Right cardiac atrium (tissue), 5 donors: ENCODE measurements around the gene CELF6. TPM values are rescaled to one million over a fixed set of nuclear protein-coding genes. Genes with fewer than 3 reads are reported as not detected.

Experiments
- ATAC-seq, 2 donors: fragments of 200-7000 bp; cut with Tn5 transposase; one replicate each; pipeline versions ENCODE4 v1.8.0 to v1.9.1; 2020; ENCODE audit warnings: moderate library complexity in 2 of 2, mild to moderate bottlenecking in 1 of 2
- DNase-seq, 3 donors: peaks; one replicate each; pipeline ENCODE4 v3.0.0-alpha.2; 2020
- H3K27ac ChIP-seq: one replicate; pipeline ENCODE4 v1.5.1; 2013; ENCODE audit warnings: mild to moderate bottlenecking, low read length, control low read depth, moderate library complexity
- H3K27me3 ChIP-seq: one replicate; pipeline ENCODE4 v1.6.1; 2013; ENCODE audit not compliant: control insufficient read depth, insufficient read depth
- H3K4me1 ChIP-seq: one replicate; pipeline ENCODE4 v1.6.1; 2013; ENCODE audit warnings: low read length; ENCODE audit not compliant: control insufficient read depth, insufficient read depth
- H3K4me3 ChIP-seq: one replicate; pipeline ENCODE4 v1.5.1; 2013; ENCODE audit warnings: low read length, control low read depth
- H3K9me3 ChIP-seq: one replicate; pipeline ENCODE4 v1.6.1; 2013; ENCODE audit warnings: low read length; ENCODE audit not compliant: control insufficient read depth
- WGBS: extraction: QIAGEN DNeasy Blood & Tissue Kit; methylation state at CpG from one replicate; pipeline ENCODE4 v1.1.7; 2013; 5-methylcytosine and 5-hydroxymethylcytosine counted together
- intact Hi-C, 4 donors: fragments of 100-400 bp; cut with DNase I; formaldehyde crosslinking; loops; one replicate each; pipeline versions ENCODE4 v1.11.0 to v1.14.0; 2022 to 2023
- polyA plus RNA-seq: library from polyadenylated mRNA; stranded (reverse); fragments of 200-250 nt; gene quantifications from one replicate; pipeline ENCODE4 v1.2.3, GENCODE V29; 2013
- total RNA-seq, 4 donors: library from RNA; stranded (reverse); fragmentation: NEBNext Ultra II Directional; extraction: Animal tissue kit (Norgen Biotek cat#: 25700); gene quantifications; one replicate each; pipeline ENCODE4 v1.2.1, GENCODE V29; 2021
- donor health status: healthy with polysubstance abuse.
- donor health status: DM: no; HTN: yes; CAD: no.
- donor health status: DM: no; HTN: no; CAD: no.
- donor health status: DM: no; HTN: yes; CAD: no; lungs with severe emphysema.
- donor health status: DM: yes; HTN: yes; CAD: no.

Gene CELF6
- total and polyA plus RNA-seq, 5 donors: 0.42 to 2.2 (median 1.5) TPM

- no peak overlapping the region for H3K27ac ChIP-seq
- H3K4me1 ChIP-seq: peaks cover 7% of the 10 kb centered on the region
- H3K9me3 ChIP-seq: no peaks in the 10 kb centered on the region
- H3K27me3 ChIP-seq: no peaks in the 10 kb centered on the region
- ATAC-seq: no peak
- intact Hi-C loops: no loop called here
- WGBS: 46% methylated on average over 2 of the region's 2 CpGs
- DNase-seq: no peak
- H3K4me3 ChIP-seq: no peak overlapping the region
Measured at GRCh38 chr15:72318408-72318942, 1.5 kb downstream of the CELF6 start.

- intact Hi-C loops: no loop called here
Measured at GRCh38 chr15:72315706-72316370, 4.1 kb downstream of the CELF6 start.

GRCh38 chr15:72313881-72314280 is 6.1 kb downstream of the CELF6 start:
- H3K27ac ChIP-seq: no peak overlapping the region
- WGBS: 92% methylated on average over 2 of the region's 2 CpGs
- no peak for ATAC-seq

More at GRCh38 chr15:72315706-72316370, 4.1 kb downstream of the CELF6 start:
- WGBS: 65% methylated on average over 6 of the region's 6 CpGs
- Histone ChIP-seq H3K27ac (no peak overlapping the region), H3K4me3 (no peak overlapping the region), H3K4me1 (peaks cover 7% of the 10 kb centered on the region), H3K9me3 (no peaks in the 10 kb centered on the region), H3K27me3 (no peaks in the 10 kb centered on the region)
- no peak for ATAC-seq
- DNase-seq: no peak

GRCh38 chr15:72313448-72313840 is 6.5 kb downstream of the CELF6 start:
- Histone ChIP-seq H3K27ac (no peak overlapping the region), H3K4me3 (no peak overlapping the region), H3K27me3 (no peaks in the 10 kb centered on the region), H3K9me3 (no peaks in the 10 kb centered on the region), H3K4me1 (no peaks in the 10 kb centered on the region)
- no peak for ATAC-seq
- 77% methylated on average over 2 of the region's 2 CpGs for WGBS
- intact Hi-C loops: no loop called here
- DNase-seq: no peak

More at GRCh38 chr15:72313881-72314280, 6.1 kb downstream of the CELF6 start:
- H3K4me1 ChIP-seq: no peaks in the 10 kb centered on the region
- no peak overlapping the region for H3K4me3 ChIP-seq
- H3K27me3 ChIP-seq: no peaks in the 10 kb centered on the region
- H3K9me3 ChIP-seq: no peaks in the 10 kb centered on the region
- no peak for DNase-seq
- intact Hi-C loops: no loop called here

GRCh38 chr15:72312605-72313447 is 7.1 kb downstream of the CELF6 start:
- intact Hi-C loops: no loop called here
- Histone ChIP-seq H3K4me3 (no peak overlapping the region), H3K27me3 (no peaks in the 10 kb centered on the region), H3K9me3 (no peaks in the 10 kb centered on the region), H3K4me1 (no peaks in the 10 kb centered on the region), H3K27ac (no peak overlapping the region)
- ATAC-seq: peak; percentile 75 to 82
- 58% methylated on average over 2 of the region's 2 CpGs for WGBS
- DNase-seq: peak; percentile 73 to 85 (median 84)

GRCh38 chr15:72307026-72307425 is 12.9 kb downstream of the CELF6 start:
- no peak for DNase-seq
- Histone ChIP-seq H3K27ac (no peak overlapping the region), H3K4me1 (no peaks in the 10 kb centered on the region), H3K27me3 (no peaks in the 10 kb centered on the region), H3K4me3 (no peak overlapping the region), H3K9me3 (no peaks in the 10 kb centered on the region)
- 71% methylated on average over 5 of the region's 5 CpGs for WGBS
- ATAC-seq: no peak
- intact Hi-C loops: no loop called here

GRCh38 chr15:72306211-72306785 is 13.7 kb downstream of the CELF6 start:
- intact Hi-C loops: no loop called here
- peak in 1 of 2 donors; percentile 52 for ATAC-seq

GRCh38 chr15:72304596-72304995 is 15.4 kb downstream of the CELF6 start:
- 90% methylated on average over 7 of the region's 7 CpGs for WGBS
- no peak overlapping the region for H3K4me3 ChIP-seq
- no peaks in the 10 kb centered on the region for H3K27me3 ChIP-seq
- no peak overlapping the region for H3K27ac ChIP-seq
- ATAC-seq (no peak), DNase-seq (no peak)
- no peaks in the 10 kb centered on the region for H3K9me3 ChIP-seq
- intact Hi-C loops: no loop called here
- H3K4me1 ChIP-seq: no peaks in the 10 kb centered on the region

More at GRCh38 chr15:72306211-72306785, 13.7 kb downstream of the CELF6 start:
- Histone ChIP-seq H3K4me3 (no peak overlapping the region), H3K27me3 (no peaks in the 10 kb centered on the region), H3K9me3 (no peaks in the 10 kb centered on the region), H3K4me1 (no peaks in the 10 kb centered on the region), H3K27ac (no peak overlapping the region)
- 61% methylated on average over 10 of the region's 10 CpGs for WGBS
- peak; percentile 27 to 58 (median 49) for DNase-seq

GRCh38 chr15:72302955-72303354 is 17.0 kb downstream of the CELF6 start:
- intact Hi-C loops: no loop called here
- H3K27me3 ChIP-seq: no peaks in the 10 kb centered on the region
- no peaks in the 10 kb centered on the region for H3K4me1 ChIP-seq
- 57% methylated on average over 1 of the region's 1 CpG for WGBS
- no peak overlapping the region for H3K27ac ChIP-seq
- no peaks in the 10 kb centered on the region for H3K9me3 ChIP-seq
- no peak overlapping the region for H3K4me3 ChIP-seq
- ATAC-seq (no peak), DNase-seq (no peak)

- Histone ChIP-seq H3K9me3 (no peaks in the 10 kb centered on the region), H3K4me1 (no peaks in the 10 kb centered on the region), H3K4me3 (no peak overlapping the region), H3K27ac (no peak overlapping the region), H3K27me3 (no peaks in the 10 kb centered on the region)
- DNase-seq (peak in 1 of 3 donors; percentile 54), ATAC-seq (peak in 1 of 2 donors; percentile 8)
- intact Hi-C loops: no loop called here
- WGBS: 87% methylated on average over 52 of the region's 52 CpGs
Measured at GRCh38 chr15:72289597-72290325, 30.2 kb downstream of the CELF6 start.
